A549 treated with CORT108297 at 1 μM for 4 hours (cell line): ENCODE data around the gene RNF11. TPM values are rescaled to one million over a fixed set of nuclear protein-coding genes. Genes with fewer than 3 reads are reported as not detected.

ENCODE experiments used
- total RNA-seq: library from RNA; stranded (reverse); fragments of 200-300 nt; extraction: Qiagen RNA extraction; gene quantifications from 5 replicates; pipeline ENCODE4 v1.2.3, GENCODE V29; 2022

The RNF11 gene, protein sequence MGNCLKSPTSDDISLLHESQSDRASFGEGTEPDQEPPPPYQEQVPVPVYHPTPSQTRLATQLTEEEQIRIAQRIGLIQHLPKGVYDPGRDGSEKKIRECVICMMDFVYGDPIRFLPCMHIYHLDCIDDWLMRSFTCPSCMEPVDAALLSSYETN
- total RNA-seq, result 22.3 to 33.1 TPM (median 27.0 TPM) in 5 replicates

DNA sequence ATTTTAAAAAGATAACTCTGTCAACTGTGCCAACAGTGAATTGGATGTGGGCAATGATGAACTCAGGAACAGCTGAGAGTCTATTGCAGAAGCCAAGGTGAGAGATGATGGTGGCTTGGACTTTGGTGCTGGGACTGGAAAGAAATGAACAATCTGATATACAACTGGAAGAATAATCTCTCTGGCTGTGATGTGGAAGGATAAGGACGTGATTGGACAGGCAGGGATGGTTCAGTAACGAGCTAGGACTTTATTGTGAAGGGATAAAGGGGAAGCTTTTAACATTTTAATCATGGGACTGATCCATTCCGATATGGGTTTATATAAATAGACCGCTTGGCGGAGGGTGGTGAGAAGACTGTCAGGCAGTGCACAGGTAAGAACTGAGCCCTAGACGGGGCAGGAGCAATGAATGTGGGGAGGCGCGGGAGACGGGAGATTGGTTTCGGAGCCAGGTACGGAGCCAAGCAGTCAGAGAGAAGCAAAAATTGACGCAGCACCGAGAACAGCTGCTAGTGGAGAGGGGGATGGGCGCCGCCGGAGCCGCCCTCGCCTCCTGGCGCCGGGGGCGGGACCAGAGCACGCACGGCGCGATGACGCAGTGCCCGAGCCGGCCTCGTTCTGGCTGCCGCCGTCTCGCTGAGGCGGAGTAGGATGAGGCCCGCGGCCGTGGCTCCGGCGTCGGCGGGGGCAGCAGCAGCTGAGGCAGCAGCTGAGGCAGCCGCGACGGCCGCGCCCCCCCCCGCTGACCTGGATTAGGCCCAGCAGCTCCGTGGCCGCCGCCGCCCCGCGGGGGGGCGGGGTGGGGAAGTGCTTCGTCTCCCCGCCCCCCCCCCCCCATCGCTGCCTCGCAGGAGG, at the start of gene RNF11:
Gene RNF11, plus strand, starts transcription at position 601 of the 858 bp plus-strand sequence. CDS start 484 bp downstream, outside the sequence.

Other genes starting within 250 kb of the RNF11 start
- gene C1orf185, start 134.0 kb upstream of the RNF11 start, total RNA-seq, result not detected in 5 replicates
- gene TTC39A, start 94.3 kb downstream of the RNF11 start, total RNA-seq, result 0.96 to 2.2 TPM (median 1.1 TPM) in 5 replicates